VCaP (cell line): Measurements from ENCODE around the gene FGD4.
"Not testable (repeated sequence)": the region's sequence is repeated elsewhere in the genome, so short reads cannot be mapped to it uniquely, and the experiment has no call there.

Source experiments
- H3K27ac ChIP-seq: fragments of 450-650 bp; 2 replicates; pipeline ENCODE4 v1.5.1; 2017
- TF ChIP-seq, protein P1 (sequence below): fragments of 450-650 bp; conservative IDR thresholded peaks from 2 replicates; pipeline ENCODE4 v1.5.1; 2017; ENCODE audit warnings: mild to moderate bottlenecking, moderate library complexity

The FGD4 gene

DNA sequence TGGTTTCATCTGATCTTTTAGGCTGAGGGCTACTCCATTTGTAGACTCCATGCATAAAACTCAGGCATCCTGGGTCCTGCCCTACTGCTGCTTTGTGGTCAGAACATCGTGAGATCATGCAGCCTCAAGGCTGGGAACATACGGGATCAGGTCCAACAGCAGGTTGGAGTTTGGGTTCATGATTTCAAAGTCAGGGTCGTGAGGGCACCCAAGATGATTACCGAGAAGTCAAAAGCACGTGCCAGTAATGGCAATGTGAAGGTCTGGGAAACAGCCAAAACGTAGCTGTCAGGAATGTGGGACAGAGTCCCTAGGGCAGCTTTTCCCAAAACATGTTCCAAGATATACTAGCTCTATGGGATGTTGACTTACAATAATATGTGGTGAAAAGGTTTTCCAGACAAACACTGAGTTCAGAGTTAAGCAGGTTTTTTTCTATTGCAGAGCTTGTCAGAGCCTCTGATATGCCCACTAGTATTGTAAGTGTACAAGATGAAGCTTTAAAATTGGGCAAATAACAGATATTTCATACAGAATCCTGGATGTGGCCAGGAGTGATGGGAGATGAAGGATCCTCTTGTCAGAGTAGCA lies 149.4 kb downstream of the FGD4 start:
- TF ChIP-seq, protein P1, sequence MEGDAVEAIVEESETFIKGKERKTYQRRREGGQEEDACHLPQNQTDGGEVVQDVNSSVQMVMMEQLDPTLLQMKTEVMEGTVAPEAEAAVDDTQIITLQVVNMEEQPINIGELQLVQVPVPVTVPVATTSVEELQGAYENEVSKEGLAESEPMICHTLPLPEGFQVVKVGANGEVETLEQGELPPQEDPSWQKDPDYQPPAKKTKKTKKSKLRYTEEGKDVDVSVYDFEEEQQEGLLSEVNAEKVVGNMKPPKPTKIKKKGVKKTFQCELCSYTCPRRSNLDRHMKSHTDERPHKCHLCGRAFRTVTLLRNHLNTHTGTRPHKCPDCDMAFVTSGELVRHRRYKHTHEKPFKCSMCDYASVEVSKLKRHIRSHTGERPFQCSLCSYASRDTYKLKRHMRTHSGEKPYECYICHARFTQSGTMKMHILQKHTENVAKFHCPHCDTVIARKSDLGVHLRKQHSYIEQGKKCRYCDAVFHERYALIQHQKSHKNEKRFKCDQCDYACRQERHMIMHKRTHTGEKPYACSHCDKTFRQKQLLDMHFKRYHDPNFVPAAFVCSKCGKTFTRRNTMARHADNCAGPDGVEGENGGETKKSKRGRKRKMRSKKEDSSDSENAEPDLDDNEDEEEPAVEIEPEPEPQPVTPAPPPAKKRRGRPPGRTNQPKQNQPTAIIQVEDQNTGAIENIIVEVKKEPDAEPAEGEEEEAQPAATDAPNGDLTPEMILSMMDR, result no peak
- no peak overlapping the region for H3K27ac ChIP-seq

DNA sequence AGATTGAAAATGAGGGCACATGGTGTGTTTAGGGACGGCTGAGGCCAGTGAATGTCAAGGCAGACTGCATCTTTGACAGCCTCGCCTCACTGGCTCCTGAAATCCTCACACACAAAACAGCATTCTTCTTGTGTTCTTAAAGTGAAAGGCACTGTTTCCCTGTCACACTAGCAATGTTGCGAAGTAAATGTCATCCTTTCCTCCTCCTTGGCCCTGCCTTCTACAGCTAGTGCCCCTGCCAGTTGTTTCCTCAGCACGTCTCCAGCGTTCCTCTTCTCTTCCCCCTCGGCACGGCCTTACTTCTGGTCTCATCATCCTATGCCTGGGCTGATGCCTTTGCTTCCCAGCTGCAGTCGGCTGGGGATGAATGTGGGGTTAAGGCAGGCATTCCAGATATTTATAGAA lies 150.3 kb downstream of the FGD4 start:
- H3K27ac ChIP-seq, result no peak overlapping the region

DNA sequence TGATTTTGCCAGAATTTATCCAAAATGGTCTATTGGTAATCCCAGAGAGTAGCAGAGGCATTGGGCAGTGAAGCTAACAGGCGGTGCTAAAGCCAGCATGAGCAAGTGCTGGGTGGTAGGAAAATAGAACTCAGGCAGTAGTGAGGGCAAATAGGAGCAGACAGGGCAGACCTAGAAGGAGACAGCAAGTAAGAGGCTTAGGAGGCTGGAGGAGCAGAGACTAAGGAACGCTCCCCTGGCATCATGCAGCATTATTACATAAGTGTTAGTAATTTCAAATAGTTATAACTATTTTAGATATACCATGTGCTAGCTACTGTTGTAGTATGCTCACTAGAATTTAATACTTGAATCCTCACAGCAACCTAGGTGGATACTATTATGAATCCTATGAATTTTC lies 151.7 kb downstream of the FGD4 start:
- H3K27ac ChIP-seq, result no peak overlapping the region
- TF ChIP-seq, protein P1, result no peak

More for the DNA sequence above, 150.3 kb downstream of the FGD4 start:
- TF ChIP-seq, protein P1, result no peak

DNA sequence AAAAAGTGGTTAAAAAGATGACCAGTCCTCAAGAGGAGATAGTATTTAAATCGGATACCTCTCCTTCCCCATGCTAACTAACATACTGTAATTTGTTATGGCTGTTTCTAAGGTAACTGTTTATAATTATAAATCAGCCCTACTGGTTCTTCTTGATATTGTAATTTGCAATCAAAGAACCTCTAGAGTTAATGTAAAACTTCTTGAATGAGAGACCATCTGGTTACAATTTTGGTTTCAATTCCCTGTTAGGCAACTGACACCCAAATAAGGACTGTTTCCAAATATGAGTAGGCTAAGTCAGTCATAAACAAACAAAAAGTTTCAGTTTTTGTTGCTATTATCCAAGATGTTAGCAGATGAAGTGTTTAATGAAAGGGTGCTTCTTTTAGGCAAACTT lies 159.5 kb downstream of the FGD4 start:
- TF ChIP-seq, protein P1, result no peak
- no peak overlapping the region for H3K27ac ChIP-seq

DNA sequence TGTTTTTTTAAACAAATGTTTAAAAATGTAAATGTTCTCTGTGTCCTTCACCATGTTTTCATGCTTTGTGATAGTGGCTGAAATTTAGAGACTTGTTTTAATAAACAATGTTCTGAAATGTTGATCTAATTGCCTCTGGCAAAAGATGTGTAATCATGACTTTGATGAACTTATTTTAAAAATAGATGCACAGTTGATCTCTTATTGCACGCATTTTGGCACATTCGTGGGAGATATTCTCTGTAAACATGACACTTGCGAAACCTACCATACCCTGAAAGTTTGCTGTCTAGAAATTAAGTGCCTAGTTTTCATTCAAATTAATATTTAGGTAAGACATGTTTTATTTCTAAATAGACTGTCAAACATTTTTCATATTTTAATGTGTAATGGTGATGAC lies 160.1 kb downstream of the FGD4 start:
- TF ChIP-seq, protein P1, result no peak
- no peak overlapping the region for H3K27ac ChIP-seq

DNA sequence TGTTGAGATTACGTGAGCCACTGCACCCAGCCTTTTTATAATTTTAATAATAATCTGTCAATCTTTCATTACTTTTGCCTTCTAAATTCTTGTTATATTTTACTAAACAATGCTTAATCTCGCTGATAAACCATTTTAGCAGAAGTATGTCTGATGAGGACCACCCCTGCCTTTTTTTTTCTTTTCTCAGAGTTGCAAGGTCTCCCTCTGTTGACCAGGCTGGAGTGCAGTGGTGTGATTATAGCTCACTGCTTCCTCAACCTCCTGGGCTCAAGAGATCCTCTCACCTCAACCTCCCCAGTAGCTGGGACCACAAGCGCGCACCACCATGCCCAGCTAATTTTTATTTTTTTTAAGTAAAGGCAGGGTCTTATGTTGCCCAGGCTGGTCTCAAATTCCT lies 161.2 kb downstream of the FGD4 start:
- H3K27ac ChIP-seq, result no peak overlapping the region
- TF ChIP-seq, protein P1, result no peak

DNA sequence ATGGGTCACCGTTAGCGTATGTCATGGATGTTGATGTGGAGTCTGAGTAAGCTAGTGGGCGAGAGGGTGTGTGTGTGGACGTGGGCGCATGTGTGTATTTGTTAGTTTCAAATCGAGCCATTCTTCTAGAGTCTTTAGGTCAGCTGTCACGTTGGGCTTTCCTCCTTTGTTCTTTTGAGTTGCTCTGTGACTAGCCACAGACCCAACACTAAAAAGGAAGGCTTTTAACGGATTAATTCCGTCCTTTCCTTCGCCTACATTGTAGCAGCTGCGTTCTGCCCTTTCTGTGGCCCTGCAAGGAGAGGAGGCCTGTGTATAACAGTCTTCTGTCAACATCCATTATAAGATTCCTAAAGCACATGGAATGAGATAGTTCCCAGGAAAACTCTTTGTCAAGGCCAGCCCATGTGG lies 162.6 kb downstream of the FGD4 start:
- H3K27ac ChIP-seq, result no peak overlapping the region

DNA sequence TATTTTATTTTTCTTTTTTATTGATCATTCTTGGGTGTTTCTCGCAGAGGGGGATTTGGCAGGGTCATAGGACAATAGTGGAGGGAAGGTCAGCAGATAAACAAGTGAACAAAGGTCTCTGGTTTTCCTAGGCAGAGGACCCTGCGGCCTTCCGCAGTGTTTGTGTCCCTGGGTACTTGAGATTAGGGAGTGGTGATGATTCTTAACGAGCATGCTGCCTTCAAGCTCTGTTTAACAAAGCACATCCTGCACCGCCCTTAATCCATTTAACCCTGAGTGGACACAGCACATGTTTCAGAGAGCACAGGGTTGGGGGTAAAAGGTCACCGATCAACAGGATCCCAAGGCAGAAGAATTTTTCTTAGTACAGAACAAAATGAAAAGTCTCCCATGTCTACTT lies 163.1 kb downstream of the FGD4 start:
- H3K27ac ChIP-seq, result not testable (repeated sequence)

More for the DNA sequence above, 162.6 kb downstream of the FGD4 start:
- TF ChIP-seq, protein P1, result no peak
